ENCODE data around the gene ATG4B.

The ATG4B gene

GRCh38 chr2:241607162-241607885 lies 30.2 kb upstream of the ATG4B start:
- no peak for TF ChIP-seq CTCF (IDR thresholded peaks at IDR 0.05; ENCODE audit: extremely low read depth, missing control alignments)
- no peak for DNase-seq (ENCODE audit: low spot score)

- DNase-seq (ENCODE audit: low spot score), result no peak
- no peak for TF ChIP-seq CTCF (IDR thresholded peaks at IDR 0.05; ENCODE audit: extremely low read depth, missing control alignments)
Observed at GRCh38 chr2:241608881-241609280, 28.6 kb upstream of the ATG4B start.

GRCh38 chr2:241609859-241610793 lies 27.4 kb upstream of the ATG4B start:
- peak; percentile 97 for DNase-seq (ENCODE audit: low spot score)
- TF ChIP-seq CTCF (IDR thresholded peaks at IDR 0.05; ENCODE audit: extremely low read depth, missing control alignments), result peak; percentile 98

GRCh38 chr2:241611062-241611461 lies 26.4 kb upstream of the ATG4B start:
- no peak for TF ChIP-seq CTCF (IDR thresholded peaks at IDR 0.05; ENCODE audit: extremely low read depth, missing control alignments)
- DNase-seq (ENCODE audit: low spot score), result no peak

- DNase-seq (ENCODE audit: low spot score), result no peak
- TF ChIP-seq CTCF (IDR thresholded peaks at IDR 0.05; ENCODE audit: extremely low read depth, missing control alignments), result no peak
Observed at GRCh38 chr2:241612156-241613016, 25.1 kb upstream of the ATG4B start.

- no peak for TF ChIP-seq CTCF (IDR thresholded peaks at IDR 0.05; ENCODE audit: extremely low read depth, missing control alignments)
- no peak for DNase-seq (ENCODE audit: low spot score)
Observed at GRCh38 chr2:241613017-241613780, 24.3 kb upstream of the ATG4B start.

All from GM20000 (cell line).